GM10847 (cell line): ENCODE results near the gene ATP5PB.
A peak's percentile ranks its signal among the peaks of the same experiment; 100 is the strongest.

Experiments
- POLR2A ChIP-seq: IDR thresholded peaks from 2 replicates; pipeline ENCODE4 v1.6.1; 2011; ENCODE audit not compliant: insufficient read length; ENCODE audit errors: extremely low read depth

ATP5PB gene

GRCh38 chr1:111448918-111449702, at the start of gene ATP5PB, which contains the start of gene WDR77:
Gene ATP5PB (plus strand): TSS chr1:111449464. CDS start chr1:111449542, 78 bp downstream.
Gene WDR77 (minus strand): TSS chr1:111449256. CDS start chr1:111449169, 87 bp downstream.
- TF ChIP-seq POLR2A = peak; percentile 25

- no peak for TF ChIP-seq POLR2A
Observed at GRCh38 chr1:111399792-111400610, 49.3 kb upstream of the ATP5PB start.

- TF ChIP-seq POLR2A = no peak
Observed at GRCh38 chr1:111402083-111402482, 47.2 kb upstream of the ATP5PB start.

GRCh38 chr1:111404588-111404987, 44.7 kb upstream of the ATP5PB start:
- no peak for TF ChIP-seq POLR2A

- no peak for TF ChIP-seq POLR2A
Observed at GRCh38 chr1:111406321-111406768, 42.9 kb upstream of the ATP5PB start.

GRCh38 chr1:111407301-111407700, 42.0 kb upstream of the ATP5PB start:
- TF ChIP-seq POLR2A = no peak

- no peak for TF ChIP-seq POLR2A
Observed at GRCh38 chr1:111412839-111413238, 36.4 kb upstream of the ATP5PB start.

- no peak for TF ChIP-seq POLR2A
Observed at GRCh38 chr1:111414756-111415155, 34.5 kb upstream of the ATP5PB start.

- no peak for TF ChIP-seq POLR2A
Observed at GRCh38 chr1:111415461-111415860, 33.8 kb upstream of the ATP5PB start.

- TF ChIP-seq POLR2A = no peak
Observed at GRCh38 chr1:111417755-111418154, 31.5 kb upstream of the ATP5PB start.

GRCh38 chr1:111419037-111419436, 30.2 kb upstream of the ATP5PB start:
- no peak for TF ChIP-seq POLR2A

GRCh38 chr1:111420377-111420776, 28.9 kb upstream of the ATP5PB start:
- no peak for TF ChIP-seq POLR2A

GRCh38 chr1:111422546-111423391, 26.5 kb upstream of the ATP5PB start:
- TF ChIP-seq POLR2A = no peak

- TF ChIP-seq POLR2A = no peak
Observed at GRCh38 chr1:111424281-111424680, 25.0 kb upstream of the ATP5PB start.

GRCh38 chr1:111436726-111437125, 12.5 kb upstream of the ATP5PB start:
- TF ChIP-seq POLR2A = no peak
